GM18519 (cell line): ENCODE results near the gene CXCL9.
"Not testable (repeated sequence)": the region's sequence is repeated elsewhere in the genome, so short reads cannot be mapped to it uniquely, and the experiment has no call there.

ENCODE experiments used
- ATAC-seq: cut with Tn5 transposase; IDR thresholded peaks from one replicate; pipeline ENCODE4 v1.9.1; 2021; ENCODE audit warnings: mild to moderate bottlenecking, moderate library complexity; ENCODE audit not compliant: unreplicated experiment, low FRiP score

Gene CXCL9

GRCh38 chr4:76007089-76007862 is at the start of gene CXCL9:
TSS of gene CXCL9 (minus strand) at chr4:76007509. CDS start at chr4:76007449, 60 bp downstream.
- ATAC-seq = no peak

GRCh38 chr4:76055421-76055820 is 48.1 kb upstream of the CXCL9 start:
- ATAC-seq = no peak

- ATAC-seq = peak; percentile 94
These were observed 47.7 kb upstream of the CXCL9 start for GRCh38 chr4:76055016-76055415.

GRCh38 chr4:76053730-76054129 is 46.4 kb upstream of the CXCL9 start:
- no peak for ATAC-seq

- ATAC-seq = not testable (repeated sequence)
These were observed 43.3 kb upstream of the CXCL9 start for GRCh38 chr4:76050560-76051050.

GRCh38 chr4:76049860-76050416 is 42.6 kb upstream of the CXCL9 start:
- not testable (repeated sequence) for ATAC-seq

GRCh38 chr4:76044686-76045085 is 37.4 kb upstream of the CXCL9 start:
- ATAC-seq = not testable (repeated sequence)

- ATAC-seq = not testable (repeated sequence)
These were observed 36.0 kb upstream of the CXCL9 start for GRCh38 chr4:76043306-76043705.

- ATAC-seq = not testable (repeated sequence)
These were observed 35.1 kb upstream of the CXCL9 start for GRCh38 chr4:76042241-76042998.

GRCh38 chr4:76036855-76037254 is 29.5 kb upstream of the CXCL9 start:
- ATAC-seq = no peak

GRCh38 chr4:76035799-76036380 is 28.6 kb upstream of the CXCL9 start, which contains the start of gene CXCL11:
TSS of gene CXCL11 (minus strand) at chr4:76036070. CDS start at chr4:76035987, 83 bp downstream.
- no peak for ATAC-seq

GRCh38 chr4:76035141-76035540 is 27.8 kb upstream of the CXCL9 start:
- ATAC-seq = peak; percentile 54

- ATAC-seq = no peak
These were observed 22.0 kb upstream of the CXCL9 start for GRCh38 chr4:76029300-76029699.

- no peak for ATAC-seq
These were observed 21.0 kb upstream of the CXCL9 start for GRCh38 chr4:76028350-76028765.

GRCh38 chr4:76024065-76024464 is 16.8 kb upstream of the CXCL9 start:
- no peak for ATAC-seq

- ATAC-seq = no peak
These were observed 16.1 kb upstream of the CXCL9 start, which contains the start of gene CXCL10 for GRCh38 chr4:76023389-76023788. TSS of gene CXCL10 (minus strand) at chr4:76023497. CDS start at chr4:76023431, 66 bp downstream.

- ATAC-seq = no peak
These were observed 15.4 kb upstream of the CXCL9 start for GRCh38 chr4:76022677-76023076.

- no peak for ATAC-seq
These were observed 14.7 kb upstream of the CXCL9 start for GRCh38 chr4:76022031-76022430.

GRCh38 chr4:76017056-76017686 is 9.9 kb upstream of the CXCL9 start:
- no peak for ATAC-seq

GRCh38 chr4:76016393-76016792 is 9.1 kb upstream of the CXCL9 start:
- ATAC-seq = peak; percentile 51
